ENCODE data around the gene PLG.
"Not testable (repeated sequence)": the region's sequence is repeated elsewhere in the genome, so short reads cannot be mapped to it uniquely, and the experiment has no call there.

- not testable (repeated sequence) for TF ChIP-seq EZH2 (IDR thresholded peaks at IDR 0.05; ENCODE audit: insufficient read depth, poor library complexity, severe bottlenecking); EZH2phosphoT487 (IDR thresholded peaks at IDR 0.05; ENCODE audit: insufficient read depth, low read depth)
These were observed 77.1 kb downstream of the PLG start for GRCh38 chr6:160779095-160779494.

All from GM23248 (cell line).